Occipital lobe (tissue), 3 donors: Measurements from ENCODE around the gene BACE2. TPM values are rescaled to one million over a fixed set of nuclear protein-coding genes. Genes with fewer than 3 reads are reported as not detected.

Experiments used
- DNase-seq: peaks from one replicate; lab custom pipeline; 2025; lab: John Stamatoyannopoulos, UW
- small RNA-seq: library from RNA; depleted of rRNA; stranded (forward); fragments of <200 nt; gene quantifications from one replicate; pipeline ENCODE3, GENCODE V24; 2014
- total RNA-seq: library from RNA; depleted of rRNA; stranded (reverse); fragments of >200 nt; gene quantifications from one replicate; pipeline ENCODE4 v1.2.3, GENCODE V29; 2014

BACE2 gene
- total RNA-seq, 1 donor from 2014 or later = 8.6 TPM

DNA sequence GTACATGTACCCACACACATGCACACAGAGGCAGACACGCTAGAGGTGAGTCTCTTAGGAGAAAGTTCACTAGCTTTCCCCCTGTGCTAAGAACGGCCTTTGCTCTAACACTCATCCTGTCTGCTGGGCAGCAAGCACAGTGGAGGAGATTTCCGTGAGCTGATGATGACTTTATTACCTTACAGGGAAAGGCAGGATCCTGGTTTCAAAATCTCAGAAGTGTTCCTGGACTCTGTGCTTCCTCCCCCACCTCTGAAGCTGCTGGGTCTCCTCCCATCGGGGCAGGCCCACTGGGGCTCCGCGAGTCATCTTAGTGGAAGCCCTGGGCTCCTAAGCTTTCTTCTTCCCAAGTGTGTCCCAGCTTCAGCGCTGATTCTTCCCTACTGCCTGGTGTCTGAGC lies 151.3 kb downstream of the BACE2 start:
- DNase-seq = no peak

DNA sequence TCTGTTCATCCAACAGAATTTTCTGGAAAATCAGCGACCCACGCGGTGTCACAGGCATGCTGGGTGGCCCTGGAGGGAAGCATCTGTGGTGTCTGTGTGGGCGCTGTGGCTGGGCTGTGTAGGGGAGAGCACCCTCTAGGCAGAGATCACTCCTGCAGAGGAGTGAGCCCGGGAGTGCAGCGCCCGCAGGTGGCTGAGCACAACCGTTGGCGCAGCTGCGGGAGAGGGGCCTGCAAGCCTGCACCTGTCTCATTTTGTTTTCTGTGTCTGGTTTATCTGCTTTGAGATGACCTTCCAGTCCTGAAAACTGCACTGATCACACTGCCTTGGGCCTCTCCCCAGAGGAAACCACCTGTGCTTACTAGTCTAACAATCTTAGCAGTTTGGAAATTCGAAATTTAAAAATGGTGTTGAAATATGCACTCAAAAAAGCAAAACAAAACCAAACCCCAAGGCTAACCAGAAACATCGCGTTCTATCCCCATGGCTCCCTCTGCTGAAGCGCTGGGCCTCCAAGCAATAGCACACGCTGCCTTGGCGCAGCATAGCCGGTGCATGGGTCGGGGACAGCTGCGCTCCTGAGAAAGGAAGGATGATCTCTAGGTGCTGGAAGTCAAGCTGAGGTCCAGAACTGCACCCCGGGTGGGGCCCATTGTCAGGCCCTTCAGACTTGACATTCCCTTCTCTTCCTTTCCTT lies 153.4 kb downstream of the BACE2 start:
- DNase-seq = no peak

DNA sequence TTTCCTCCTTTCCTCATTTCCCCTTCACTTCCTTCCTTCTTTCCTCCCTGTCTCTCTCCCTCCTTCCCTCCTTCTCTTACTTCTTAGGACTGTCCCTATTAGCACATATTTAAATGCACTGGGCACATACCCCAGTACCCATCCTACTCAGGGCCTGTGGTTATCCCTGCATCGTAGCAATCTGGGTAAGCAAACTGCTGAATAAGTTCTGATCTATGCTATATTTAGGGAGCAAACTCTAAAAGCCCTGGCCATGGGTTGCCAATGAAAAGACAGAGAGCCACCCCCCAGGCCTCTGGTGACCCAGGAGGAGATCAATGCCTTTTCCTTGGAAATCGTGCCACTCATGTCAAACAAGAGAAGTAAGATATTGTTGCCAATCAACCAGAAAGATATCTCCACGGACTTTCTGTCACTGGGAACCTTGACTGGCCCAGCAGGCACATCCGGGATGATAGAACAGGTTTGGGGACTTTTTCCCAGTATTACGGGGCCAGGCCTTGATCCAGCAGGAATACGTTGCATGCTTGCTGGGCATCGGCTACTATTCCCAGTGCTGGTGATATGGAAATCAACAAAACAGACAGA lies 154.0 kb downstream of the BACE2 start:
- DNase-seq = no peak

DNA sequence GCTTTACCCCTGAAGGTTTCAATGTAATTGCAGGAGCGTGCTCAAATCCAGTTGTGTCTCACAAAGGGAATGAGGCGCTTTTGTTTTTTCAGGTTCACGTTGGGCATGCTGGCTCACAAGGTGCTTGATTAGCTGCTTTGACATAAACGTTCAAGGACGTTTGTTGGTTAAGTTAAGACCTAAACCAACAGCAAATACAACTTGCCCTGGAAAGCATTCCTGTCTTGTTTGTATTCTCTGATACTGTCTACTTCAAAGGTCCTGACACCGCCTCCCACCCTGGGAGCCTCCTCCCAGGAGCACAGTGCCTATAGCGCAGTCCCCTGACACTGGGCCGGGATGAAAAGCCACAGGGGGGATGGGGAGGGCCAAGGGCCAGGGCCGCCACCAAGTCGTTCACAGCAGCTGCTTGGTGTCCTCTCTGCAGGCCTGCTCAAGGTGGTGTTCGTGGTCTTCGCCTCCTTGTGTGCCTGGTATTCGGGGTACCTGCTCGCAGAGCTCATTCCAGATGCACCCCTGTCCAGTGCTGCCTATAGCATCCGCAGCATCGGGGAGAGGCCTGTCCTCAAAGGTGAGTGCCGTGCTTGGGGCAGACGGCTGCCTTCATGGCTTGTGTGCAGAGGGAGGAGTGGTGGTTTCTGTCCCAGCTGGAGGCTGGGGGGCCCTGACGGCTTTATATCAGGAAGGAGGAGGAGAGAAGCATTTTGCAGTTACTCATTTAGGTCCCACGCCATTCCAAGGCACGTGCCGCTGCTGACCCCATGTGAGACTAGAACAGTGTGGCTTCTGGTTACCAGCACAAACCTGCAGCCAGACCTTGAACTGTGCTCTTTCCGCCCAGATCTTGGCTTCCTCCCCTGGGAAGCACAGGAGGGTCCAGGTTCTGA lies 154.8 kb downstream of the BACE2 start:
- DNase-seq = no peak

DNA sequence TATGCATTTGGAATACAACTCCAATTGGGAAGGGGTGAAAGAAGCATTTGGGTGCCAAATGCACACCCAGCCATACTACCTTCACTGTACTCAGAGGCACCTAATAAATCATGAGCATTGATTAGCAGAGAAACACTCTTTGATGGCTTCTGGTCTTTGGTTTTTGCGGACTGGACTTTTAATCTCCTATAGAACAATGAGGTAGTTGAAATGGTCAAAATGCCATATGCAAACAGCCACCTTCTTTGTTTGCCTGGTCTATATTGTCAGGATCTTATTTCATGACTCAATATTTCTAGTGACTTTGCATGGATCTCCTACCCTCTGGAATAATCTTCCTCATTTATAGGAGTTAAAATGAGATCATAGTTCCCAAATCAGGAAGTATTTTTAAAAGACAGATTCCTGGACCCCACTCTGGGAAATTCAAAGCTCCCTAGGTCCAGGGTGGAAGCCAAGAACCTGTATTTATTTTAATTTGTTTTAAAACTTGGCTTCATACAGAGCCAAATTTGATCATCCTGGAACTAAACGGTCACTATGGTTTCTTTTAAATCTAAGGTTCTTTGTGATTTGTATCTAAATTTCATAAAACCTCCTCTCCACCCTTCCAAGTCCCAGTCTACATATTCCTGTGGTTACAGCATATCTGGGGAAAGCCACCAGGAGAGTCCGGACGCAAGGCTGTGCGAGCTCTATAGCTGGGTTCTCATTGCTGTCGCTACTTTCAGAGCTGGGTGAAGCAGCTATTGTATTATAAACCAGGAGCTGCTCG lies 157.4 kb downstream of the BACE2 start:
- no peak for DNase-seq

DNA sequence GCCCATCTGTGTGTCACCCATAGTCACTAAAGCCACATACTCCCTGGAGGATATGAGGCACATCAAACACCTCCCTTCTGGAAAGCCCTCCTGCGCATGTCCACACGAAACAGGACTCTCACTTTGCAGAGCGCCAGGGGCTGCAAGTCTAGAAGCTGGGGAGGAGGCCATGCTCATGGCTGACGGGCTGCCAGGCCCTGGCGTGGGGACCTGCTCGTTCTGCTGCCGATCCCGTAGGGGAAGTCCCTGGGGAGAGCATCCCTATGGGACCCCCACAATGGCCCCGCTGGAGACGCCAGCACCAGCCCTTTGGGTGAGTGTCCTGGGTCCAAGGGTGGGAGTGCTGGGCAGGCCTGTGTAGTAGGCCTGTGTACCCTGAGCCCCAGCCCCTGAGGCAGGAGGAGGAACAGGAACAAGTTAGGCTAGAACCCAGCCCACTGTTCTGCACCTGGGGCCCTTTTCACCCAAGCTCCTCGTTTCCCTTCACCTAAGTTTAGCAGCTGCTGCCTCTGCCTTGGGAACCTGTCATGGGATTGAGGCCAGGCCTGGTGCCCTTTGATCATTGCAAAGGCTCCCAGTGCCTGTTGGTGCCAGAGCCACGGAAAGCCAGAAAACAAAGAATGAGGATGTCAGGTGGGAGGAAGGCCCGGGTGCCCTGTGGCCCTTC lies 158.6 kb downstream of the BACE2 start:
- DNase-seq = no peak

DNA sequence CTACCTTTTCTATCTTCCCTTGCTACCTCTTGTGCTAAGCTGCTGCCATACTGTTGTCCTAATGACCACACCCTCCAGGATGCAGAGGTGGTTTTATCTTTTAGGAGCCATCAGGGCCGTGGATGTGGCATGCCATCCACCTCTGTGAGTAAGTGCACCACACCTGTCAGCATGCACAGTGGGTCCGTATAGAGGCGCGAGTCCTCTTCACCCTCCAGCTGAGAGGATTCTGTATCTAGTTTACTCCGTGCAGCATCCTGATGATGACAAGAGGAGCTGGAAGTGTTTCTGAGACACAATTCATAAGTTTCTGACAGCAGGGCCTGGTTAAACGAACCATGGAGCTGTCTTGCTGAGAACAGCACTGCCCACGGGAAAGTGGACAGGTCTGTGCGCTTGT lies 159.8 kb downstream of the BACE2 start:
- no peak for DNase-seq

DNA sequence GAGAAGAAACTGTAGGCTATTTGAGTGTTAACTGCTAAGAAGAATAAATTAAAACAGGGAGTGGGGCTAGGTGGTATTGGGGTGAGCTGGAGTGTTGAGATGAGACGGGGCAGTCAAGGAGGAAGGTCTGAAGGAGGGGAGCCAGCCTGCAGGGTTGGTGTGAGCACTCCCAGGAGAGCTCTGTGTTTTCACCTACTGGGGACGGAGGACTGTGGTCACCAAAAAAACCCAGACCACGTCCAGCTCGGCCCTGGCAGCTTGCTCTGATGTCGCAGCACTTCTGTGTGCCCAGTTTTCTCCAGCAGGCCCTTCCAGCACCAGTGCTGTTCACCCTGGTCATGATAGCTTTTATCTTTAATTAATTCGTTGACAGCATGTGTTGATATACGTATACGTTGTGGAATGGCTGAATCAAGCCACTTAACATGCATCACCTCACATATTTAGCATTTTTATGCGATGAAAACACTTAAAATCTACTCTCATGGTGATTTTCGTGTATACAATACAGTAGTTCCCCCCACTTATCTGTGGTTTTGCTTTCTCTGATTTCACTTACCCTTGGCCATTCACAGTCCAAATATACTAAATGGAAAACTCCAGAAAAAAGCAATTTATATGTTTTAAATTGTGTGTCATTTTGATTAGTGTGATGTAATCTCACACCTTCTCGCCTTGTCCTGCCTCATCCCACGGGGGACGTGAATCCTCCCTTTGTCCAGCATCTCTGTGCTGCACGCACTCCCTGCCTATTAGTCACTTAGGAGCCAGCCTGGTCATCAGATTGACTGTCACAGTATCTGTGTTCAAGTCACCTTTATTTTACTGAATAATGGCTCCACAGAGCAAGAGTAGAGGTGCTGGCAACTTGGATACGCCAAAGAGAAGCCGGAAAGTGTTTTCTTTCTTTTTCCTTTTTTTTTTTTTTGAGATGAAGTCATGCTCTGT lies 161.0 kb downstream of the BACE2 start:
- DNase-seq = no peak

Small RNA genes lying within 50 kb of the gene (small RNA-seq; reads per million reads assigned to genes)
- not detected for gene MIR3197

Other genes with a start within 250 kb of the BACE2 start
- not detected for gene FAM3B, start 148.6 kb downstream of the BACE2 start, total RNA-seq
- 0.62 TPM for gene MX2, start 193.9 kb downstream of the BACE2 start, total RNA-seq